Heart left ventricle (tissue), 13 donors: ENCODE measurements around the gene TSEN54.

ENCODE experiments used
- POLR2A ChIP-seq, 2 donors: fragments of 450-650 bp; IDR thresholded peaks; one replicate each; pipeline ENCODE4 v1.6.1; 2017; ENCODE audit warnings: antibody characterized with exemption in 2 of 2, mild to moderate bottlenecking in 2 of 2, moderate library complexity in 2 of 2
- TF ChIP-seq, protein P1 (sequence below), 12 donors: fragments of 200-600 bp; sonication (generic) in 4 of 12; IDR thresholded peaks; one replicate each; pipeline versions ENCODE4 v1.5.0 to v1.8.0; 2018 to 2022; ENCODE audit warnings: antibody characterized with exemption in 12 of 12, mild to moderate bottlenecking in 5 of 12
- donor health status: ischemic (EF 13 %, LVEDD 7.1; RV severe dilation, severe dysfunction).
- donor health status: DM: no; HTN: yes; CAD: no.
- donor health status: DM: no; HTN: no; CAD: no.
- donor health status: ischemic (EF 25% LVEDD 6.9; RV normal size, moderate dysfunction).
- donor health status: ischemic (EF 25% LVEDD 5.7; RV mildly dilated, moderate dysfunction).
- donor health status: ischemic (EF 35%, LVEDD 5.7; RV mildly dilated, moderate dysfunction).
- donor health status: nonischemic (EF 11% LVEDD 7.7; RV severe dilation, severe dysfunction).
- donor health status: DM: yes; HTN: yes; CAD: no.
- donor health status: PGD.
- donor health status: ischemic (EF 29% LVEDD 5.4; RV normal size, mild dysfunction).
- donor health status: nonischemic (EF 23%, LVEDD 6.1; RV moderate dilation, normal function).

- TF ChIP-seq, protein P1, sequence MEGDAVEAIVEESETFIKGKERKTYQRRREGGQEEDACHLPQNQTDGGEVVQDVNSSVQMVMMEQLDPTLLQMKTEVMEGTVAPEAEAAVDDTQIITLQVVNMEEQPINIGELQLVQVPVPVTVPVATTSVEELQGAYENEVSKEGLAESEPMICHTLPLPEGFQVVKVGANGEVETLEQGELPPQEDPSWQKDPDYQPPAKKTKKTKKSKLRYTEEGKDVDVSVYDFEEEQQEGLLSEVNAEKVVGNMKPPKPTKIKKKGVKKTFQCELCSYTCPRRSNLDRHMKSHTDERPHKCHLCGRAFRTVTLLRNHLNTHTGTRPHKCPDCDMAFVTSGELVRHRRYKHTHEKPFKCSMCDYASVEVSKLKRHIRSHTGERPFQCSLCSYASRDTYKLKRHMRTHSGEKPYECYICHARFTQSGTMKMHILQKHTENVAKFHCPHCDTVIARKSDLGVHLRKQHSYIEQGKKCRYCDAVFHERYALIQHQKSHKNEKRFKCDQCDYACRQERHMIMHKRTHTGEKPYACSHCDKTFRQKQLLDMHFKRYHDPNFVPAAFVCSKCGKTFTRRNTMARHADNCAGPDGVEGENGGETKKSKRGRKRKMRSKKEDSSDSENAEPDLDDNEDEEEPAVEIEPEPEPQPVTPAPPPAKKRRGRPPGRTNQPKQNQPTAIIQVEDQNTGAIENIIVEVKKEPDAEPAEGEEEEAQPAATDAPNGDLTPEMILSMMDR (IDR thresholded peaks at IDR 0.05) = no peak
- no peak for TF ChIP-seq POLR2A (IDR thresholded peaks at IDR 0.05)
Observed at GRCh38 chr17:75475851-75476250, 40.5 kb upstream of the TSEN54 start.
